Stomach (tissue), 9 donors: ENCODE data around the gene PDE3A. TPM values are rescaled to one million over a fixed set of nuclear protein-coding genes. Genes with fewer than 3 reads are reported as not detected.
"Not testable (repeated sequence)": the region's sequence is repeated elsewhere in the genome, so short reads cannot be mapped to it uniquely, and the experiment has no call there.

Experiments used
- DNase-seq, 2 donors: peaks; one replicate each; pipeline versions ENCODE4 v3.0.0 to v3.0.0-alpha.2; 2013 to 2019
- H3K27ac ChIP-seq, 5 donors: fragments of 200-600 bp in 4 of 5; sonication (generic) in 4 of 5; one replicate each; pipeline ENCODE4 v1.5.1; 2013 to 2019; ENCODE audit warnings: mild to moderate bottlenecking in 1 of 5, moderate library complexity in 1 of 5
- H3K27me3 ChIP-seq, 3 donors: fragments of 200-600 bp; sonication (generic); one replicate each; pipeline ENCODE4 v1.5.1; 2017 to 2019; ENCODE audit warnings: mixed run types in 1 of 3
- H3K36me3 ChIP-seq, 4 donors: fragments of 200-600 bp; sonication (generic); 1 replicate in 3 of 4; 2 replicates in 1 of 4; pipeline ENCODE4 v1.5.1; 2016 to 2019
- H3K4me1 ChIP-seq, 4 donors: fragments of 200-600 bp; sonication (generic); one replicate each; pipeline ENCODE4 v1.5.1; 2016 to 2019
- H3K4me3 ChIP-seq, 4 donors: fragments of 200-600 bp; sonication (generic) in 3 of 4; one replicate each; pipeline ENCODE4 v1.5.1; 2016 to 2019; ENCODE audit warnings: mild to moderate bottlenecking in 1 of 4
- H3K9me3 ChIP-seq, 4 donors: fragments of 200-600 bp; sonication (generic); one replicate each; pipeline ENCODE4 v1.5.1; 2016 to 2019
- CTCF ChIP-seq, 7 experiments: fragments of 450-650 bp in 4 of 7; fragments of 200-600 bp in 3 of 7; sonication (generic) in 3 of 7; IDR thresholded peaks; one replicate each; pipeline ENCODE4 v1.5.1; 2016 to 2019; ENCODE audit warnings: antibody characterized with exemption in 7 of 7, control low read depth in 2 of 7, mild to moderate bottlenecking in 1 of 7
- EP300 ChIP-seq: sonication (generic); formaldehyde crosslinking; IDR thresholded peaks from one replicate; pipeline ENCODE4 v1.6.1; 2017; ENCODE audit warnings: antibody characterized with exemption
- POLR2A ChIP-seq, 4 donors: fragments of 450-650 bp; IDR thresholded peaks; one replicate each; pipeline ENCODE4 v1.6.1; 2016; ENCODE audit warnings: antibody characterized with exemption in 4 of 4, control low read depth in 2 of 4, mild to moderate bottlenecking in 1 of 4, moderate library complexity in 1 of 4
- POLR2AphosphoS5 ChIP-seq, 3 donors: sonication (generic); formaldehyde crosslinking; IDR thresholded peaks; one replicate each; pipeline ENCODE4 v1.6.1; 2016; ENCODE audit warnings: antibody characterized with exemption in 3 of 3
- WGBS, 5 donors: extraction: QIAGEN DNeasy Blood & Tissue Kit in 3 of 5; methylation state at CpG; one replicate each; pipeline versions ENCODE4 v1.1.5 to v1.1.7; 2013 to 2018; 5-methylcytosine and 5-hydroxymethylcytosine counted together
- intact Hi-C: fragments of 100-400 bp; cut with DNase I; formaldehyde crosslinking; loops from one replicate; pipeline ENCODE4 v1.15.1; 2023; ENCODE audit warnings: low total_unique reads
- polyA plus RNA-seq, 3 donors: library from polyadenylated mRNA; stranded (reverse); fragments of 200-250 nt; gene quantifications; one replicate each; pipeline ENCODE4 v1.2.3, GENCODE V29; 2013
- total RNA-seq, 5 donors: library from RNA; depleted of rRNA; stranded (reverse); fragments of >200 nt; gene quantifications; one replicate each; pipeline versions ENCODE4 v1.1.0 to v1.2.3, GENCODE V29; 2014 to 2016
- donor health status: healthy with polysubstance abuse.
- donor health status: Bipolar disorder and iron deficiency.
- donor health status: healthy.

Gene PDE3A
- total and polyA plus RNA-seq, 8 donors: 0.19 to 50.9 (median 12.0) TPM

GRCh38 chr12:20547816-20548575 lies 179.7 kb downstream of the PDE3A start:
- intact Hi-C loops: no loop called here
- Histone ChIP-seq H3K4me1 (peaks cover 0 to 13% (median 5%) of the 10 kb centered on the region in 4 donors), H3K9me3 (no peaks in the 10 kb centered on the region), H3K4me3 (no peak overlapping the region), H3K36me3 (no peaks in the 10 kb centered on the region), H3K27me3 (no peaks in the 10 kb centered on the region), H3K27ac (peak overlapping the region in 1 of 5 donors; percentile 43)
- TF ChIP-seq POLR2AphosphoS5 (IDR thresholded peaks at IDR 0.05) (no peak), POLR2A (IDR thresholded peaks at IDR 0.05) (no peak), CTCF (IDR thresholded peaks at IDR 0.05) (no peak), EP300 (no peak)
- DNase-seq: peak in 1 of 2 donors; percentile 59
- 44 to 58% (median 50%) methylated on average over 2 of the region's 2 CpGs for WGBS, 5 donors

DNA sequence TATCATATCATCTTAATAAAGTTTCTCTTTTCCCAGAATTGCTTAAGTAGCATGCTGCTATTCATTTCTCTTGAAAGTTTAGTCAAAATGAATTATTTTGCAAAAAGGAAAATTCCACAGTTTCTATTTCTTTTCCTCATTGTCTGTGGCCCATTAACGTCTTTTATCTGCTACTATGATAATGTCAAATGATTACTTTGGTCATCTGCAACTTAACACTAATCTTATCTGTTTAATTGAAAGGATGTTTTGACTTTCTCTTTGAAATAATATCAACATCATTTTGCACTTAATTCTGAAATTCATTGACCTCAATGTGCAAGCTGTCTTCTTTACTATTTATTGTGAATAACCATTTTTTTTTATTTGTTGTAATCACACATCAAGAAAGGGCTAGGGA lies 180.3 kb downstream of the PDE3A start:
- H3K27ac ChIP-seq: peak overlapping the region in 1 of 5 donors; percentile 43
- H3K9me3 ChIP-seq: no peaks in the 10 kb centered on the region
- H3K27me3 ChIP-seq: no peaks in the 10 kb centered on the region
- no peak overlapping the region for H3K4me3 ChIP-seq
- TF ChIP-seq POLR2AphosphoS5 (IDR thresholded peaks at IDR 0.05) (no peak), POLR2A (IDR thresholded peaks at IDR 0.05) (no peak), EP300 (no peak), CTCF (IDR thresholded peaks at IDR 0.05) (no peak)
- no peak for DNase-seq
- intact Hi-C loops: no loop called here
- 4 to 30% (median 15%) methylated on average over 1 of the region's 1 CpG for WGBS, 5 donors
- no peaks in the 10 kb centered on the region for H3K36me3 ChIP-seq
- H3K4me1 ChIP-seq: peaks cover 0 to 13% (median 5%) of the 10 kb centered on the region in 4 donors

DNA sequence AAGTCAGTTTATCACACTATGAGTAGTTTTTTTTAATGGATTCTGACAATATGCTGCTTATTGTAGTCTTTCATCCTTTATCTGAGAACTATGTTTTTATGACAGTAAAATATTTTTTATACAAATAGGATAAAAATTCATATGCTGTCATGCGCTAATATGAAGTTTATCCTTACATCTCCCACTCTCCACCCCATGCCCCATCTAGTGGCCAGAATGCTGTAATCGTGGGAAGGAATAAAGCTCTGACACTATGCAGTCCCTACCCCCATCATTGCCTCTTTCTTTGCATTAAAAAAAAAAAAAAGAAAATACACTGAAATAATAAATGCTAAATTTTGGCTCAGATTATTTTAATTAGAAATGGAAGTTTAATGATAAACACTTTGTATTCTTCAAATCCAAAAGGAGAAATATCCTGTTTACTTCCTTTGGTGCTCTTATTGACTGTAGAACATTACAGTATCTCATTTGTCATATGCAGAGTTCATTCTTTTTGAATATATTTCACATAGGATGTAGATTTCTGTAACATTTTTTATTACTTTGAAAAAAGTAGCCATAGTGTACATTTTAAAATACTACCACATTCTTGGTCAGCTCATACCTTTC lies 180.9 kb downstream of the PDE3A start:
- Histone ChIP-seq H3K27ac (no peak overlapping the region), H3K4me3 (no peak overlapping the region), H3K36me3 (no peaks in the 10 kb centered on the region), H3K4me1 (peaks cover 0 to 13% (median 5%) of the 10 kb centered on the region in 4 donors), H3K27me3 (no peaks in the 10 kb centered on the region), H3K9me3 (no peaks in the 10 kb centered on the region)
- DNase-seq: peak in 1 of 2 donors; percentile 69
- intact Hi-C loops: no loop called here
- WGBS, 5 donors: 37 to 46% (median 43%) methylated on average over 2 of the region's 2 CpGs
- peak in 3 of 7 experiments; percentile 14 to 25 (median 24) for TF ChIP-seq CTCF (IDR thresholded peaks at IDR 0.05)
- no peak for TF ChIP-seq POLR2AphosphoS5 (IDR thresholded peaks at IDR 0.05)

- 93 to 97% (median 97%) methylated on average over 27 to 48 of the region's 48 CpGs for WGBS, 5 donors
- peaks cover 0 to 13% (median 5%) of the 10 kb centered on the region in 4 donors for H3K4me1 ChIP-seq
- H3K27ac ChIP-seq, H3K9me3 ChIP-seq, DNase-seq, H3K4me3 ChIP-seq, H3K27me3 ChIP-seq, H3K36me3 ChIP-seq, intact Hi-C loops: not testable (repeated sequence)
These were observed 183.6 kb downstream of the PDE3A start for GRCh38 chr12:20551742-20552442.

DNA sequence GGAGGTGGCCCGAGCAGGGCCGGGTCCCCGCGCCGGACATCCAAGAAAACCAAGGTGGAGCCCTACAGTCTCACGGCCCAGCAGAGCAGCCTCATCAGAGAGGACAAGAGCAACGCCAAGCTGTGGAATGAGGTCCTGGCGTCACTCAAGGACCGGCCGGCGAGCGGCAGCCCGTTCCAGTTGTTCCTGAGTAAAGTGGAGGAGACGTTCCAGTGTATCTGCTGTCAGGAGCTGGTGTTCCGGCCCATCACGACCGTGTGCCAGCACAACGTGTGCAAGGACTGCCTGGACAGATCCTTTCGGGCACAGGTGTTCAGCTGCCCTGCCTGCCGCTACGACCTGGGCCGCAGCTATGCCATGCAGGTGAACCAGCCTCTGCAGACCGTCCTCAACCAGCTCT lies 184.2 kb downstream of the PDE3A start:
- H3K4me3 ChIP-seq, DNase-seq, H3K36me3 ChIP-seq, H3K9me3 ChIP-seq, H3K27ac ChIP-seq, intact Hi-C loops, H3K27me3 ChIP-seq: not testable (repeated sequence)
- WGBS, 5 donors: 91 to 96% (median 92%) methylated on average over 16 to 23 of the region's 23 CpGs
- peaks cover 0 to 13% (median 5%) of the 10 kb centered on the region in 4 donors for H3K4me1 ChIP-seq
